CD4-positive, alpha-beta T cell treated with Interleukin-2 at 100 ng/mL for 4 hours (primary cell): ENCODE measurements around the gene TMPRSS9.
"Not testable (repeated sequence)": the region's sequence is repeated elsewhere in the genome, so short reads cannot be mapped to it uniquely, and the experiment has no call there.

Experiments used
- DNase-seq: peaks from one replicate; pipeline ENCODE4 v3.0.0-alpha.2; 2020; ENCODE audit warnings: low spot score

The TMPRSS9 gene

DNA sequence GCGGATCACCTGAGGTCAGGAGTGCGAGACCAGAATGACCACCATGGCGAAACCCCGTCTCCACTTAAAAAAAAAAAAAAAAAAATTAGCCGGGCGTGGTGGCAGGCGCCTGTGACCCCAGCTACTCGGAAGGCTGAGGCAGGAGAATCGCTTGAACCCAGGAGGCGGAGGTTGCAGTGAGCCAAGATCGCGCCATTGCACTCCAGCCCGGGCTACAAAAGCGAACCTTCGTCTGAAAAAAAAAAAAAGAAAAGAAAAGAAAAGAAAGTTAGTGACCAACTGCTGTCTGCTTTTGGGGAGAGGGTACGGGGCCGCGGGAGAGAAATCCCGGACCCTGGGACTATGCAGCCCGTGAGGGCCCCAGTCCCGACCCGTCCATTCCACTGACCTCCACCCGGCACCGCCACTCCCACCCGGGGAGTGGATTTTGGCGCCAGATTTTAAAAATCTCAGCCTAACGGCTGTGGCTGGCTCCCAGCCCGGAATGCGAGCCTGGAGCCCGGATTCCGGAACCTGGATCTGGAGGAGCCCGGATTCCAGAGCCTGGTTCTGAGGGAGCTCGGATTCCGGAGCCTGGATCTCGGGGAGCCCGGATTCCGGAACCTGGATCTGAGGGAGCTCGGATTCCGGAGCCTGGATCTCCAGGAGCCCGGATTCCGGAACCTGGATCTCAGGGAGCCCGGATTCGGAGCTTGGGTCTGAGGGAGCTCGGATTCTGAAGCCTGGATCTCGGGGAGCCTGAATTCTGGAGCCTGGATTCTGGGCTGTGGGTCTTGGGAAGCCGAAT is 102.8 kb downstream of the TMPRSS9 start:
- DNase-seq = no peak

DNA sequence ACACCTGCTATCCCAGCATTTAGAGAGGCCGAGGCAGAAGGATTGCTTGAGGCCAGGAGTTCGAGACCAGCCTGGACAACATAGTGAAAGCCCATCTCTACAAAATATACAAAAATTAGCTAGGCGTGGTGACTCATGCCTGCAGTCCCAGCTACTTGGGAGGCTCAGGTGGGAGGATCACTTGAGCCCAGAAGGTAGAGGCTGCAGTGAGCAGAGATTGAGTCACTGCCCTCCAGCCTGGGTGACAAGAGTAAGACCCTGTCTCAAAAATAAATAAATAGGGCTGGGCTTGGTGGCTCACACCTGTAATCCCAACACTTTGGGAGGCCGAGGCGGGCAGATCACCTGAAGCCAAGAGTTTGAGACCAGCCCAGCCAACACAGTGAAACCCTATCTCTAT is 103.6 kb downstream of the TMPRSS9 start:
- not testable (repeated sequence) for DNase-seq

DNA sequence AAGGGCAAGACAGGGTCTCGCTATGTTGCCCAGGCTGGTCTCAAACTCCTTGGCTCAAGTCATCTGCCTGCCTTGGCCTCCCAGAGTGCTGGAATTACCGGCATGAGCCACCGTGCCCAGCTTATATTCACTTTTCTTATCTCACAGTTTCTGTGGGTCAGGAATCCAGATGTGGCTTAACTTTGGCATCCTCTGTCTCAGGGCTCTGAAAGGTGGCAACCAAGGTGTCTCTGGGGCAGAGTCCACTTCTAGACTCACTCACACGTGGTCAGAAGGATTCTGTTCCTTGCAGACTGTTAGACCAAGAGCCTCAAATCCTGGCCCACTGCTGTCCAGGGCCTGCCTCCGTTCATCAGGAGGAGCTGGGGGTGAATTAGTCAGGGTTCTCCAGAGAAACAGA is 104.3 kb downstream of the TMPRSS9 start:
- no peak for DNase-seq

DNA sequence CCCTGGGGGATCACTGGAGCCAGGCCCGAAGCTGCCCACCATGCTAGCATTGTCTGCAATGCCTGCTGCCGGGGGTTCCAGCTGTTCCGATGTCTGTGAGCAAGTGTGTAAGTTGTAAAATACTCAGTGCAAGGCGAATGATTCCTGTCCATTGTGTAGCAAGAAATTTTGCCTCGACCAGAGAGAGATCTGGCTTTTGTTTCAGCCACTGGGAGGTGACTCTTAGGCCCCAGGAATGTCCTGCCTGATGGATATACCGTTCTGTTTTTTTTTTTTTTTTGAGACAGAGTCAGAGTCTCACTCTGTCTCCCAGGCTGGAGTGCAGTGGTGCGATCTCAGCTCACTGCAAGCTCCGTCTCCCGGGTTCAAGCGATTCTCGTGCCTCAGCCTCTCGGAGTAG is 108.5 kb downstream of the TMPRSS9 start:
- no peak for DNase-seq

DNA sequence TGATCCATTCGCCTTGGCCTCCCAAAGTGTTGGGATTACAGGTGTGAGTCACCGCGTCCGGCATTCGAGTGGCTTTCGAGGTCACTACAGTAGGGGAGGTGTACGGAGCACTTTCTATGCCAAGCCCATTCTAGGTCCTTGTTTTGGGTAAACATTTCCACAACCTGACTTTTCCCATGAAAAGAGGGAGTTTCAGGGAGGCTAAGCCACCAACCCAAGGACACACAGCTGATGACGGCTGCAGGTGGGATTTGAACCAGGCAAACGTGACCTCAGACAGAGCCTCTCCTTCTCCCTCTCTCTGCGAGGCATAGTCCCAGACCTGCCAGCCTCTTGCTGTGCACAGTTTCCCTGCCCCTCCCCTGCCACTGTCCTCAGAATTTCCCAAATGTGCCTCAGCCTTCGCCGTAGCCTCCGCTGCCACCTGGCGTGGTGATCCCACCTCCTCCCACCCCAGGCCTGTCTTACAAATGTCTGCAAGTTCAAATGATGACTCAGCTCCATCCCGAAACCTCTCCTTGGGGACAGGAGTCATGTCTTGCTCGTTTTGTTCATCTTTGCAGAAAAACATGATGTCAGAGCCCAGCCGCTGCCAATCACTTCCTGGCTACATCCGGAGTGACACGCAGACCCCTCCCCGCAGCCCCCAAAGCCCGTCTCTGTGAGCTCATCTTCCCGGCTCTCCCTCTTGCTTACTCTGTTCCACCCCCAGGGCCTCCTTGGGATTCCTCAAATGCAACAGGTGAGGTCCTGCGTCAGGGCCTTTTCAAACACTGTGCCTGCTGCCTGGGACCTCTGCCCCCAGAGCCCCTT is 109.2 kb downstream of the TMPRSS9 start:
- DNase-seq = no peak

DNA sequence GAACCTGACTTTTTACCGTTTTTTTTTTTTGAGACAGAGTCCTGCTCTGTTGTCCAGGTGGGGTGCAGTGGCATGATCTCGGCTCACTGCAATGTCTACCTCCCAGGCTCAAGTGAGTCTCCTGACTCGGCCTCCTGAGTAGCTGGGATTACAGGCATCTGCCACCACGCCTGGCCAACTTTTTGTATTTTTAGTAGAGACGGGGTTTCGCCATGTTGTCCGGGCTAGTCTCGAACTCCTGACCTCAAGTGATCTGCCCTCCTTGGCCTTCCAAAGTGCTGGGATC is 109.8 kb downstream of the TMPRSS9 start:
- DNase-seq = not testable (repeated sequence)

DNA sequence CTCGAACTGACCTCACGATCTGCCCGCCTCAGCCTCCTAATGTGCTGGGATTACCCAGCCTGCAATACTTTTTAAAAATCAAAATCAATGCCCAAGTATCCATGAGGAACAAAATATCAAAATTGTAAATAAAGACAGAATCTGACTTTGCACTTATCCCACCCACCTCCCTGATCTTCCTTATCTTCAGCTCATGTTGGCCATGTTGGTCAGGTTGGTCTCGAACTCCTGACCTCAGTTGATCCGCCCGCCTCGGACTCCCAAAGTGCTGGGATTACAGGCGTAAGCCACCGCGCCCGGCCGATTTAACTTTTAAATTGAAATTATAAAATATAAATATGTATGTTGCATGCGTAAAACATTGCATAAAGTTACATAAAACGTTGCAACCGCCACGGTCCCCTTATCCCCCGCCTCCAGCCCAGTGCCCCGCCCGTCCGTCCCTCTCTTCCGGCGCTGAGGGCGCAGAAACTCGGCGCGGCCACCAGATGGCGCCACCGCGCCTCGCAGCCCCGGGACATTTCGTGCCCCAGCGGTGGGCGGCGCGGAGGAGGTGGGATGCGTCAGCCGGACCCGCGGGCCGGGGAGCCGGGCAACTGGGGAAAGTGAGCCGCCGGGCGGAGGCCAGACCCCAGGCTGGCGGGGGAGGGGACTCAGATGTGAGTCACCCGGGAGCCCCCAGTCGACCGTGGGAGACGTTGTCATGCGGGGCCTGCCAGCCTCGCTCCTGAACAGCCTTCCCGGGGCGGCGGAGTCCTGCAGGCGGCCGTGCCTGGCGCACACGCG is 114.4 kb downstream of the TMPRSS9 start:
- peak; percentile 88 for DNase-seq

DNA sequence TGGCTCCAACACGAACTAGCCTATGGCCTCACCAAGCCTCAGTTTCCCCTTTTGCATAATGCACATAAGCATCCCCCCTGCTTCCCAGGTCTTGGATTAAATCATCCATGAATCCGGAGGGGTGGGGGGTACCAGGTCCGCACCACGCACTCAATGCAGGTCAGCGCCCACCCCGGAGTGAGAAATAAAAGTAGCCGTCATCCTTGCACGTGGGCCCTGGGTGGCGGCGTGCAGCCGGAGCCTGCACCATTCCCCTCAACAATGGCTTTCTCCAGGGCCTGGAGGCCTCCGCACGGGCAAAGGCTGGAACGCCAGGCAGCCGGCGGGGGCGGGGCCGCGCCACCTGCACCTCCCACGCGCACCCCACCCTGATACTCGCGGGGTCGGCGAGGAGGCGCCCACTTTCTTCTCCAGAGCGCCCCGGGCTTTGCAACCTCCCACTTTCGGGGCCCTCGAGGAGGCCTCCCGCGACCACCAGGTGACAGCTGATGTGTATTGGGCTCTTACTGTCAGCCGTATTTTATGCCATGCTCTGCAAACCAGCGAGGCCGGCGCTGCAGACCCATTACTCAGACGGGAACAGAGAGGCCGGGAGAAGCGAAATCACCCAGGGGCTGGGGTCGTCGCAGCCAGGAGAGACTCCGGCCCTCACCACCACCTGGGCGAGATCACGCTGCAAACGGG is 115.1 kb downstream of the TMPRSS9 start:
- peak; percentile 63 for DNase-seq
